Measurements from ENCODE around the gene FAM222A.

DNA sequence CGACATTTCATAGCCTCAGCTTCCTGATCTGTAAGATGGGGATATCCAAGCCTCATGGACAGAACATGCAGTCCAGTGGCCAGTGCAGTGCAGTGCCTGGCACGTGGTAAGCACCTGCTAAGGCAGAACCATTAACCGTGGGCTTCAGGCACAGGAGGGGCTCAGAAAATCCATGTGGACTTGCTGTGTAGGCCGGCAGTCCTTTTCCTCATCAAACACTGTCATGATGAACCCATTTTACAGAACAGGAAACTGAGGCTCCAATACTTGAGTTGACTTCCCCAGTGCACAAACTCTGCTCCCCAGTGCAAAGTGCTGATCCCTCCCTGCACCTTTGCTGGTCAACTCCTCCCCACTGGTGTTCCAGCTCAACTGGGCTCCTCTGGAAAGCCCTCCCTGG, 101.6 kb downstream of the FAM222A start:
- TF ChIP-seq RCOR1 (IDR thresholded peaks at IDR 0.05; ENCODE audit: low read depth, low read length), result no peak
- no peak for TF ChIP-seq CTCF (IDR thresholded peaks at IDR 0.05)
- no peak for TF ChIP-seq RFX5 (IDR thresholded peaks at IDR 0.05)
- no peak for TF ChIP-seq EP300 (IDR thresholded peaks at IDR 0.05)
- no peak for TF ChIP-seq MAZ (IDR thresholded peaks at IDR 0.05; ENCODE audit: borderline replicate concordance, low read depth, low read length)
- no peak for TF ChIP-seq POLR2AphosphoS2 (conservative IDR thresholded peaks at IDR 0.05; ENCODE audit: low read length)
- TF ChIP-seq, protein P1, sequence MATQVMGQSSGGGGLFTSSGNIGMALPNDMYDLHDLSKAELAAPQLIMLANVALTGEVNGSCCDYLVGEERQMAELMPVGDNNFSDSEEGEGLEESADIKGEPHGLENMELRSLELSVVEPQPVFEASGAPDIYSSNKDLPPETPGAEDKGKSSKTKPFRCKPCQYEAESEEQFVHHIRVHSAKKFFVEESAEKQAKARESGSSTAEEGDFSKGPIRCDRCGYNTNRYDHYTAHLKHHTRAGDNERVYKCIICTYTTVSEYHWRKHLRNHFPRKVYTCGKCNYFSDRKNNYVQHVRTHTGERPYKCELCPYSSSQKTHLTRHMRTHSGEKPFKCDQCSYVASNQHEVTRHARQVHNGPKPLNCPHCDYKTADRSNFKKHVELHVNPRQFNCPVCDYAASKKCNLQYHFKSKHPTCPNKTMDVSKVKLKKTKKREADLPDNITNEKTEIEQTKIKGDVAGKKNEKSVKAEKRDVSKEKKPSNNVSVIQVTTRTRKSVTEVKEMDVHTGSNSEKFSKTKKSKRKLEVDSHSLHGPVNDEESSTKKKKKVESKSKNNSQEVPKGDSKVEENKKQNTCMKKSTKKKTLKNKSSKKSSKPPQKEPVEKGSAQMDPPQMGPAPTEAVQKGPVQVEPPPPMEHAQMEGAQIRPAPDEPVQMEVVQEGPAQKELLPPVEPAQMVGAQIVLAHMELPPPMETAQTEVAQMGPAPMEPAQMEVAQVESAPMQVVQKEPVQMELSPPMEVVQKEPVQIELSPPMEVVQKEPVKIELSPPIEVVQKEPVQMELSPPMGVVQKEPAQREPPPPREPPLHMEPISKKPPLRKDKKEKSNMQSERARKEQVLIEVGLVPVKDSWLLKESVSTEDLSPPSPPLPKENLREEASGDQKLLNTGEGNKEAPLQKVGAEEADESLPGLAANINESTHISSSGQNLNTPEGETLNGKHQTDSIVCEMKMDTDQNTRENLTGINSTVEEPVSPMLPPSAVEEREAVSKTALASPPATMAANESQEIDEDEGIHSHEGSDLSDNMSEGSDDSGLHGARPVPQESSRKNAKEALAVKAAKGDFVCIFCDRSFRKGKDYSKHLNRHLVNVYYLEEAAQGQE (IDR thresholded peaks at IDR 0.05), result no peak
- TF ChIP-seq, protein P2, sequence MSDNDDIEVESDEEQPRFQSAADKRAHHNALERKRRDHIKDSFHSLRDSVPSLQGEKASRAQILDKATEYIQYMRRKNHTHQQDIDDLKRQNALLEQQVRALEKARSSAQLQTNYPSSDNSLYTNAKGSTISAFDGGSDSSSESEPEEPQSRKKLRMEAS (IDR thresholded peaks at IDR 0.05), result no peak
- TF ChIP-seq POLR2A (IDR thresholded peaks at IDR 0.05; ENCODE audit: low read length), result no peak
- no peak for TF ChIP-seq JUN (IDR thresholded peaks at IDR 0.05)
- TF ChIP-seq RAD21 (conservative IDR thresholded peaks at IDR 0.05 in 1 of 2, IDR thresholded peaks at IDR 0.05 in 1 of 2), result no peak
- TF ChIP-seq RARB (CRISPR knock-in tag; IDR thresholded peaks at IDR 0.05), result no peak

Data from A549 (cell line).